Stimulated activated CD4-positive, alpha-beta T cell treated with anti-CD3 and anti-CD28 coated beads, Interleukin-2, amount 100 ng/mL, for 4 hours (primary cell): ENCODE data around the gene SNAPC4.
A peak's percentile ranks its signal among the peaks of the same experiment; 100 is the strongest.

ENCODE experiments used
- DNase-seq: peaks from one replicate; pipeline ENCODE4 v3.0.0-alpha.2; 2020; ENCODE audit warnings: low read depth

SNAPC4 gene

DNA sequence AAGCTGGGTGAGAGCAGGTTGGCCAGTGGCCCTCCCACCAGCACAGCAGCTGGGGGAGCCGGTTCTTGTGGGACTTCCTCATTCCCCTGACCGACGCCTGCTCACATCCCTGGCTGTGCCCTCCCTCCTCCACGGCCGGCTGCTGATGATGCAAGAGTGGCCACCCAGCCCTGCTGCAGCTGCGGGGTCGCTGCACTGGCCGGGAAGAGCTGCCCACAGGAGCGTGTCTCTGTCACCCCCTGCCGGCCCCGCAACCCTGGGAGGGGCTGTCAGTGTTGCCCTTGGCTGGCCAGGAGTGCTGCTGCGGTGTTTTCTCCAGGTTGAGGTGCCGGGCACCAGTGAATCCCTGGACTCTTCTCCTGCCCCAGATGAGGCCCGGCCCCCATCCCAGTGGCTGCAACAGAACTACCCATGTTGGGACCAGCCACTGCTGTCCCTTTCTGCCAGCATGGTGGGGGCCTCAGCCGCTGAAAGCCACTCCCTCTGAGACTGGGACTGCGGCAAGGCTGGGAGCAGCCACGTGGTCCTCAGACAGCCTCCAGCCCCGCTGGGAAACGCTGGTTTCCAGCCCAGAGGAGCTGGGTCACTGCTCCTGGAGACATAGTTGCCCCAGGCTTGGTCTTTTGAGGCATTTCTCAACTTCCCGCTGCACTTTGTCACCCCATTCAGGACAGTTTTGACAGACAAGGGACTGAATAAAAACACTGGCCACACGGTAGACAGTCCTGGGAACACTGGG is 27.2 kb downstream of the SNAPC4 start:
- DNase-seq = no peak

DNA sequence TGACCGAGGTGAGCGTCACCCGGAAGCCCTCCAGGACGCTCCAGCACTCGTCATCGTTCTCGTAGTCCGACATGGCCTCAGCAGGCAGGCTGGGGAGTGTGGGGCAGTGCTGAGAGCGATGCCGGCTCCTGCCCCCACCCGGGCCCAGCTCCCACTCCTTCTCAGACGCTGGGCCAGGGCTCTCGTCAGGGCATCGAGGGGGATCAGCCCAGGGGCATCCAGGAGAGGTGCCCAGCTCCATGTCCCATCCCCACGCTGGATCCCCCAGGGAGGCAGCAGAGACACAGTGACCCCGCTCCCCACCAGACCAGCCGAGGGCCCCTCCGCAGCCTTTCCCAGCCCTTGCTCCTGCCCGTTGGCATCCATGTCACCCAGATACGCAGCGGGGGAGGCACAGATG is 28.0 kb downstream of the SNAPC4 start:
- DNase-seq = no peak

DNA sequence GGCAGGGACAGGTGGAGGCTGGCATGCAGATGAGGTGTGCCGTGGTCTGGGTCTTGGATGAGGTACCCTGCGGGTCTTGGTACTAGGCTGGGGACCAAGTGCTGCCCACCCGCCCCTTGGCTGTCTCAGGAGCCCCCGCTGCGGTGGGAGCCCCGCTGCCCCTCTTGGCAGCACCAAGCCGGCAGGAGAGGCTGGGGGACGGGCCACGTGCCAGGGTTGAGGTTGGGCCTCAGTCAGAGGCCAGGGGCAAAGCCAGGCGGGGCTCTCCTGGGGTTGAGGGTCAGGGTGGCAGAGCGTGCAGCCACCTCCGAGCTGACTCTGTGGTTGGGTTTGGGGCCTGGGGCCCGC is 28.5 kb downstream of the SNAPC4 start:
- no peak for DNase-seq

DNA sequence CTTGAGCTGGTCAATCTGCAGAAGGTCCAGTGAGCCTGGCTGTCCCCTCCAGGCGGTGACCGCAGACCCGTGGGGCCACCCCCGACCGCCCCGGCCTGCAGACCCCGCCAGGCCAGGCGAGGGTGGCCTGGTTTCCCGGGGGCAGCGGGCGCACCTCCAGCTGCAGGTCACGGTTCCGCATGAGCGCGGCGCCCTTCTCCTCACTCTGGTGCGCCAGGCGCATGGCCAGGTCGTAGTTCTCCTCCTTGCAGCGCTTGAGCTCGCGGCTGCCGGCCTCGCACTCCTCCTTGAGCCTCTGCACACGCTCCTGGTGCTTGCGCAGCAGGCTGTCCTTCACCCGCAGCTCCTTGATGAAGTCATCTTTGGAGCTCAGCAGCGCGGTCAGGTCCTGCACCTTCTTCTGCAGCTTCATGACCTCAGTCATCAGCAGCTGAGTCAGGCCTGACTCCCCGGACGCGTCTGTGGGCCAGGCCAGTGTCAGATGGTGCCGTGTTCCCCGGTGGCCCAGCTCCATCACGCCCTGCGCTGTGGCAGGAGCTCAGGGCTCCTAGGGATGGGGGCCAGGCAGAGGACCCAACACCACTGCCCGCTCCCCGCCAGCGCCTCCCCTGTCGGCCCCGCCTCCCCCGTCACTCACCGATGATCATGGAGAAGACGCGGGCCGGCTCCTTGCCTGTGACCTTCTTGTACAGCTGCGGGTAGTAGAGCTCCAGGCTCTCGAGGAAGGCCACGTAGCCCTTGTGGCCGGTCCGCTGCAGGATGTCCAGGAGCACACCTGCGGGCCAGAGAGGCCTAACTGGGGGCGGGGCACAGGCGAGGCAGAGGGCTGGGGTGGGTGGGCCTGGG is 29.1 kb downstream of the SNAPC4 start:
- DNase-seq = no peak

DNA sequence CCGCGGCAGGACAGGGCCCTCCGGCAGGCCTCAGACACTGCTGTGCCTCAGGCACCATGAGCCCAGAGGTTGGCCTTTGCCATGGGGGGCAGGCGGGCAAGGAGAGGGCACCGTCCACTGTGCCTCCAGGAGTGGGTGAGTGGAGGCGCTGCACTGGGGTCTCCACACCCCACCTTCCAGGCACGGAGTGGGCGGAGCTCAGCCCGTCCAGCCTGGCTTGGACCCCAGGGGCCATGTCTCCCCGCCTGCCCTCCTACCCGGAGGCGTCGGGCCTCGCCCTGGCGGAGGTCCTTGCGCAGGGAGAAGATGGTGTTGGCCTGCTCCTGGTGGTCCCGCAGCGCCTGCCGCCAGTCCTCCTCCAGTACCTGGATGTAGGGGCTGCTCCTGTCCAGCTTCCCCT is 29.9 kb downstream of the SNAPC4 start:
- DNase-seq = no peak

DNA sequence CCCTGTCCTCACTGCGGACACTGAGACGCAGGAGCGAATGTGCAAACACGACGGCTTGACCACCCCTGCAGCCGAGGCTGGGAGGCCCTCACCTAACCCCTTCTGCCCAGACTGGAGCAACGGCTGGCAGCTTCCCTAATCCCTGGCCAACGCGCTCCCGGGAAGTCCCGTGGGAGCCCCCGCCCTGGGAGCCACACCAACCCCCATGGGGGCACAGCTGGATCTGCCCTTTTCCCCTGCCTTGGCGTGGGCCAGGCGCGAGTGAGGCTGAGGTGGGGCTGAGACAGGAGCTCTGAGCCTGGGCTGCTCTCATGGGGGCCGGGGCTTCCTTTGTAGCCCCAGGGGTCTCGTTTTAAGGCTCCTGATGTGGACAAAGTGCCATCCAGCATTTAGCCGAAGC is 31.8 kb downstream of the SNAPC4 start:
- no peak for DNase-seq

DNA sequence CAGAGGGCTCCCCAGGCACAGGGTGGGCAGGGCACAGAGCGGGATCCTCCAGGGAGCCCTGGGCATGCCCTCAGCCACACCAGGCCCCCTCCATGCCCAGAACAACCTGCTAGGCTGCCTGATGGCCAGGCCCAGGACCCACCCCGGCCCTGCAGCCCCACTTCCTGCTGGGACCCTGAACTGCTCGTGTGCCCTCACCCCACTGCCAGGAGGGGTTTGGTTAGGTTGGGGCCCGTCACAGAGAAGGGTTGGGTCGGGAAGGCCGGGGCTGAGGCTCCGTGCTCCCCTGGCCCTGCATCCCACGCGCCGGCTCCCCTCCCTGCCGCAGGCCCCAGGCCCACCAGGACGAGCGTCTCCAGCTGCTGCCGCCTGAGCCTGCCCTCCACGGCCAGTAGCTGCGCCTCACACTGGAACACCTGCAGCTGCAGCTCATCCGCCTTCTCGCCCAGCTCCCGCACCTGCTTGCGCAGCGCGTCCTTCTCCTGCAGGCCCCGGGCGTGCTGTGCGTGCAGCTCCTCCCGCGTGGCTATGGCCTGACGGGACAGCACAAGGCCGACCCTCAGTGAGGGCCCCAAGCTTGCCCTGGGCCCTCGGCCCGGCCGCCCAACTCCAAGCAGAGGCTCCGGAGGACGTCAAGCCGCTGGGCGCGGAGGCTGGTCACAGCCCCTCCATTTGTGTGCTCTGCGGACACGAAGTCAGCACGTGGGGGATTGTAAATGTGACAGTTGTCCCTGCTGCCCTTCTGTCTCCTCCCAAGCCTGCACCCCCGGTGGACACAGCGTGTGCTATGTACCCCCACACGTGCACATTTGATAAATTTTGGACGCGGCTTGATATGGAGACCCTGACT is 32.4 kb downstream of the SNAPC4 start:
- DNase-seq = no peak

DNA sequence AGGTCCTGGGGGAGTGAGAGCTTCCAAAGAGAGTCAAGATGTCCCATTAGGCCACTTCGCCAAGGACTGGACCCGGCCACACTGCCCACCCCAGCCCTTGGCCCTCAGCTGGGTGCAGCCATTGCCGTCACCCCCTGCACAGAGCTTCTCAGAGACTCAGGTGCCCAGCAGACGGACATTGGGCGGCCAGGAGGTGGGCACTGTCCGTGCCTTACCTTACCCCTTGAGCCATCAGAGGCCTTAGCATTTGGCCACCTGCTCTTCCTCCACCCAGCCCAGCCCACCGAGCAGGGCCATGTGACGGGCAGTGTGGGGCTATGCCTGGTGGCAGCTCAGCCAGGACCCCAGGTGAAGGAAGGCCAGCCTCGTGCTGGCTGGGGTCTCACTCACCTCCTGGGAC is 33.1 kb downstream of the SNAPC4 start:
- DNase-seq = no peak

DNA sequence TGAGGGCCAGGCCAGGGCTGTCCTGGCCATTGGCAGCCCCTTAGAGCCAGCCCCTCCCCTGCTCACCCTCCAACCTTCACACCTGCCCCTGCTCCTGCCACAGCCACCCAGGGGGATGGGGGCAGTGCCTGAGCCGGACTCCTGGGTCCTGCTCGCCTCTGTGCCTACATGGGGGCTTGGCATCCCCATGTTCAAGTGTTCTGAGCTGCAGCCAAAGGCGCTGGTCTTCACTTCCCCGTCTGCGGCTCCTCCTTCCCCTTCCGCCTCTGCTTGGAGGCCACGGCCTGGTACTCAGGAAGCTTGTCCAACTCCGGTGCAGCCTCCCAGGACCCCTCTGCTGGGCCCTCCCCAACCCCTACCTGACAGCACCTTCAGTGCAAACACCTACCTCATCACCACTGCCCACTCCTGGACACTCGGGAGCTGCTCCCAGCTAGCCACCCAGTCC is 34.2 kb downstream of the SNAPC4 start:
- DNase-seq = no peak

DNA sequence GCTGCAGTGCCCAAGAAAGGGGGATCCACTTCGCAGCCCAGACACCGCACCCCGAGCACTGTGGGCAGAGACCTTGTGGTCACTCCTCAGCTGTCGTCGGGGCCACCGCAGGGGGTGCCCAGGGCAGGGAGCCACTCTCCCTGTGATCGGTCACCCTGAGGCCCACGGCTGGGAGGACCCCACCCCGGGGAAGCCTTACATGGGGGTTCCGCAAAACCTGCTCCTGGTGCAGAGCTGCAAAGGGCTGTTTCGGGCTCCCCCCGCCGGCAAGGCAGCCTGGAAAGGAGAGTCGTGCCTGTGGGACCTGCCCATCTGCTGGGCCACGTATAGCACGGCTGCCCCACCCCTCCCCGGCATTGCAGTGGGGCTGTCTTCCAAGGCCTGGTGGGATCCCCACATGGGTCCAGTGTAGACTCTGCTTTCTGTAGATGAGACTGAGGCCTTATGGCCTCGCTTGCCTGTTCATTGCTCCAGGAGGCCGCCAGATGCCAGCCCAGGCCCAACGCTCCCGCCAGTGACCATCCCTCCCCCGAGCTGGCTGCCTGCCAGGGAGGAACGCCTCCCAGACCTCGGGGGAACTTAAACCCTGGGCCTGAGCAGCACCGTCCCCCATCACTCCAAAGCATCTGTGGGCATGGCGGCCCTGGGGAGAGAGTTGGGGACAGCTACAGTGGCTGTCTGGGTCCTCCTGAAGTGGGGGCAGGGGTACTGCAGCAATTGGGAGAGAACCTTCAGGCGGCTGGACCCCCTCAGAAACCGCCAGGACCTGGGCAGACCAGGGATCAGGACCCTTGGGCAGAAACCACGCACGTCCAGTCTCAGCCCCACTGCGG is 34.8 kb downstream of the SNAPC4 start:
- no peak for DNase-seq

DNA sequence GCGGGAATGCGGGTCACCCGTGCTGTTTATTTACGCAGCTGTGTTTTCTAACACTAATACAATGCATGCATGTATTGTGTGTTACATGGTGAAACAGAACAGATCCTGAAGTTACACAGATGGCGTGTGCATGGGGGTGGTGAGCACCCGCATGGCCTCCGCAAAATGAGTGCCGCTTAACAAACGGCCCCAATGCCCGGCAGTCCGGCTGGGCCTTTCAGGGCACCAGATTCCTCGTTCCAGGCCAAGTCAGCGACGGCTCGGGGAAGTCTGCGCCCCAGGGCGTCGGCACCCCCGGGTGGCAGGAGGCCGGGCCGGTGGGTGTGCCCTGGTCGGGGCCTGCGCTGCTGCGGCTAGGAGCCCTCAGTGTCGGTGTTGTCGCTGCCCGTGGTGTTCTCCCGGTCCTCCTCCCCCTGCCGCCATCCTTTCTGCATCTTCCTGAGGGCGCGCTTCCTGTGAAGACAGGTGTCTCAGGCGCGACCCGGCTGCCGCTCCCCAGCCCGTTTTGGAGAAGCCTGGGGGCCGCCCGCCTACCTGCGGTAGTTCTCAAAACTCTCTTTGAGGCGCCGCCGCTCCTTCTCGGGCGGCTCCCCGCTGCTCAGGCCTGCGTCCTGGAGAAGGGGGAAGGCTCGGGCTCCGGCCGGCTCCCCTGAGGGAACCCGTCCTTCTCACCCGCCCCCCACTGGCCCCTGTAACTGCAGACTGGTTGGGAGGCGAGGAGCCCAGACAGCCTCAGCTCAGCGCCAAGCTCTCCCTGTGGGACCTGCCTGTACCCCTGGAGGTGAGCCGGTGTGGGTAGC is 35.8 kb downstream of the SNAPC4 start:
- no peak for DNase-seq

DNA sequence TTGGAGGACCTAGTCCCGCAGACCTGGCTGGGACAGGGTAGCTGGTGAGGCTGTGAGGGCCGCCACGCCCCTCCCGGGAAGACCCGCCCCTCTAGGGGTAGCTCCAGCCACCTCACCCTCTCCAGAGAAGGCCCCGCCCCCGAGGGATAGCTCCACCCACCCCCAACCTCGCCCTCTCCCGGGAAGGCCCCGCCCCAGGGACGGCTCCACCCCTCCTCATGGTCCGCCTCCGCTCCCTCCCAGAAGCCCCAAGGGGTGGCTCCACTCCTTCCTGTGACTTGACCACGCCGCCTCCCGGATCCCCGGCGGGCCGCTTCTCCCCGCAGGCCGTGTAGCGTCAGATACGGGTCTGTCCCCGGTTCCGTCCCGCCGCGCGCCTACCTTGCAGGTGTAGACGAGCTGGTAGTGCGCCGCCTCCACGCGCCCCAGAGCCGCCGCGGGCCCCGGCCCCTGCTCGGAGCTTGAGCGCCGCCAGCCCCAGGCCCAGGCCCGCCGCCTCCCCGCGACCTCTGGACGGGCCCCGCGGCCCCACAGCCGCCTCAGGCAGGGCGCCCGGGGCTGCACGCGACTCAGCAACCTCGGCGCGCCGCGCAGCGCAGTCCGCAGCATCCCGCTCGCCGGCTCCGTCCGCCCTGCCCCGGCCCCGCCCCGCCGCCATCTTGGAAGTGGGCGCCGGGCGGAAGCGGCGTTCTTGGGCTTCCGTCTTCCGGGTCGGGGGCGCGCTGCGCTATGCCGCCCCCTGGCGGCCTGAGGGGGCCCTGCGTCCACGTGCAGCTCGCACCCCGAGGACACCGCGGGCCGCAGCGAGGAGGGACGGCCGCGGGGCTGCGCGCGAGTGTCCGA is 36.6 kb downstream of the SNAPC4 start, which contains the start of gene DNLZ:
DNLZ (minus strand) TSS at position 639 of the 843 bp plus-strand sequence; CDS start at position 609, 30 bp downstream.
- peak; percentile 94 for DNase-seq

DNA sequence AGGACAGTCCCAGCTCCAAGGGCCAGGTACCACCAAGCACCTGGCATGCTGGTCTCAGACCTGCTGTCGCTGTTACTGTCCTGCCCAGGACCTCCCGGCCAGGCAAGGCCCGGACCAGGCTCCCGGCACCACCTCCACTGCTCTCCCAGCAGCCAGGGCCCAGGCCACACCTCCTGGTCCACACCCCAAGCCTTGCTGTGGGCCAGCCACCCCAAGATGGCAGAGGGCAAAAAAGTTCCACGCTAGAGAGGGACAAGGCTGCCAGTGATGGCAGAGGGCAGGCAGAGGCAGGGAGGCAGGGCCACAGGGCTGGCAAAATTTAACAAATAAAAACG is 37.6 kb downstream of the SNAPC4 start:
- DNase-seq = no peak

DNA sequence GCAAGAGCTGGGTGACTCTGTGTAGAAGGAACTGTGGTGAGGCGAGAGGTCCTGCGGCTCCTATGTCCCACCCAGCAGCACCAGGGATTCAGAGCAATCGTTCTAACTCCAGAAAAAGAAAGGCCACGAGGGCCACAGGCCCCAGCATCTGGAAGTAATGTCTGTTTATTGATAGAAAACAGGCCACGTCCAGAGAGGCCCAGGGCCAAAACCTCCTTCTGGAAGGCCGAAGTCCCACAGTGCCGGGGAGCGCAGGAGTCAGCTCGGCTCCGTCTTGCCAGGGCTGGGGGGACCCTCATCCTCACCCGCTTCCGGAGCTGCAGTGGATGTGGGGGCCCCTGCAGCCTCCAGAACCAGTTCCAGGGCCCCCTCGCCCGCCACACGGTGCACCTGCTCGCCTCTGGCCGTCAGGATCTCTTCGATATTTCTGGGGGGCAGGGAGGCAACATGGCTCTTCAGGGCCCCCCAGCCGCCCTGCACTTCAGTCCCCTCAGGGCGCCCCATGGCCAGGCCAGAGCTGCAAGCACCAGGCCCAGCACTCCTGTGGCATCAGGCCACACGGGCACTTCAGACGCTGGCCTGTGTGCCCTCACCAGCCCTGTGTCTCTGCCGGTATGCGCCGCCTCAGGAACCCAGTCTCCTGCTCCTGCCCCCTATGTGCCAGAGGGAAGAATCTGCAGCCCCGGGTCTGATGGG is 38.1 kb downstream of the SNAPC4 start:
- no peak for DNase-seq

DNA sequence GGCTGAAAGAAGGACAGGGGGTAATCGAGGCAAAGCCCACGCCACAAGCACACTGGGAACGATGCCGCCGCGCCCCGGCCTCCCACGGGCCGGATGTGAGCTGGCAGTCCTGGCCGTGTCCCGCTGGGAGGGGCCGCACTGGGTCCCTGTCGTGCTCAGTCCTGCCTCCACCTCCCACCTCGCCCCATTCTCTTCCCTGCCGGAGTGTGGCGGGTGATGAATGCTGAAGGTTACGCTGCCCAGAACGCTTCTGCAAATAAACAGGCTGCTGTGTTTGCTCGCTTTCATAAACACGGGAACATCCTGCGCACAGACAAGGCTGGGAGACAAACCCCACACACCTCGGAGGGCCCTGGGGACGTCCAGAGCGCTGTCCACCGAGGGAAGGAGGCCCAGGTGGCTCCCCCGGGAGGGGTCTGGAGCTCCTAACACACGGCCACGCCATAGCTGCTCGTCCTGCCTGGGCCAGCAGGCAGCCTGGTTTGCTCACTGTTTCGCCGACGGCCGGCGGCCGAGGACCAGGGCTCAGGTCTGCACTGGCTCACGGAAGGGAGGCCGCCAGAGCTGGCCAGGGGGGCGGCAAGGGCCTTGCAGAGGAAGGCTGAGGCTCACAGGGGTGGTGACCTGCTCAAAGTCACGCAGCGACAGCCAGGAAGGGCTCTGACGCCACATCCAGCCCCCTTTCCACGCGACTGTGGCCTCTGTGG is 38.8 kb downstream of the SNAPC4 start:
- DNase-seq = no peak

DNA sequence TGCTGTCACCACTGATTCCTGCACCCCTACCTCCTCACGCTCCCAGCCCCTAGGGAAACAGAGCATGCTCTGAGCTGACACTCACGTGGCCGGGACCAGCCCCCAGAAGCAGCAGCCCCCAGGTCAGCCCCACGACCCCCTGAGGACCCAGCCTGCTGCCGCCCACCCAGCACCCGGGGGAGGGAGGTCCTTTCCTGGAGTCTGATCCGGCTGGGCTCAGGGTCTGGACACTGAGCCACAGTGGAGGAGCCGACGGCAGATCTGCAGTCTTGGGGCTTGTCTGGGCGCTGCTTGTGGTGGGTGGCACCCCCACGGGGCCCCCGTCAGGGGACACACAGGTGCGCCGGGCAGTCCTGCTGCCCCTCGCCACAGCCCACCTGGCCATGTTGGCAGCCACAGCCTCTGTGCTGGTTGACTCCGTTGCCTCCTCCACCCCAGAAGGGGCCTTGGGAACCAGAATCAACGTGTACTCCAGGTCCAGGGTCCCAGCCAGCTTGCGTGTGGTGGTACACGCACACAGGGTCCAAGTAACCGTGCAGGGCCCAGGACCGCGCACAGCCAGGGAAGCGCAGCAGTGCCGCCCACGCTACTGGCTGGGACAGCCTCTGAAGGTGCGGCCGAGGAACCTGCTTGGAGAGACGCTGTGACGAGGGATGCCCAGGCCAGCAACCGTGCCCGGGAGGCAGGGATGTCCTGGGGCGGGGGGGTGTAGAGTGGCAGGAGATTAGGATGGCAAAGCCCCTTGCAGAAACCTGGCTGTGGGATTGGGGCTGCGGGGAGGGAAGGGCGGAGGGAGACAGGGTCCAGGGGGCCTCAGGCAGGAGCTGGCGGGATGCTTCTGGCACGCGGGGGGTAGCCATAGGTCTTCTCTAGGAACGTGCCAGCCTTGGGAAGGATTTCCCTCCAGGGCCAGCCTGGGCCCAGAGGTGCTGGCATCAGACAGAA is 39.9 kb downstream of the SNAPC4 start:
- DNase-seq = no peak

DNA sequence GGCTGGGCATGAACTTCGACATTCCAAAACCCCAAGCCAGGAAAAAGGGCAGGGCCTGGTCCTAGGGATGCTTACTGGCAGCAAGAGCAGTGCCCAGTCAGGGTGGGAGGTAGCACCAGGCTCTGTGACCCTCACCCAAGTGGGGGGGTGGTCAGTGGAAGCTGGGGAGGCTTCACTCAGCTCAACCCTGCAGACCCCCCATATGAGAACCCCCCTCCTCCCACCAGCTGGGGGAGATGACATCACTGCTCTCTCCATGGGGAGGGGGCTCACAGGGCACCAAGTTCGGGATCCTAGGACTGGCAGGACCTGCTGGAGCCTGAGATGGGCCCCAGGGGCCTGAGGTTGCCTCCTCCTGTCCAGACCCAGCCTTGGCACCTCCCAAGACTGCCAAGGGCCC is 41.1 kb downstream of the SNAPC4 start:
- no peak for DNase-seq

DNA sequence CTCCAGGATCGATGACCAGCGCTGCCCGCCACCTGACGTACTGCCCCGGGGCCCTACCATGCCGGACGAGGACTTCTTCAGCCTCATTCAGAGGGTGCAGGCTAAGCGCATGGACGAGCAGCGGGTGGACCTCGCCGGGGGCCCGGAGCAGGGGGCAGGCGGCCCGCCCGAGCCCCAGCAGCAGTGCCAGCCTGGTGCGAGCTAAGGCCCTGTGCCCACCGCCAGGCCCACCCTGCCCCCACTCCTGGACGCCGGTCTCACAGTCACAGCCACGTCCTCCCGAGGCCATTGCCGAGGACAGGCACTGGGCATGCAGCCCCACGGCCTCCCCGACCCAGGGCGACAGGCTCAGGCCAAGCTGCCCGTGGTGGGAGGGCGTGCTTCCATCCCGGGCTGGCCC is 42.0 kb downstream of the SNAPC4 start:
- no peak for DNase-seq
